Urinary bladder (tissue), 4 donors: ENCODE measurements around the gene CHD5. TPM values are rescaled to one million over a fixed set of nuclear protein-coding genes. Genes with fewer than 3 reads are reported as not detected.

Experiments
- DNase-seq: peaks from one replicate; pipeline ENCODE4 v3.0.0-alpha.2; 2015; ENCODE audit errors: extremely low spot score
- H3K27ac ChIP-seq: one replicate; pipeline ENCODE4 v1.5.1; 2013; ENCODE audit warnings: low read depth, mild to moderate bottlenecking, moderate library complexity
- H3K36me3 ChIP-seq: one replicate; pipeline ENCODE4 v1.6.1; 2013; ENCODE audit warnings: mild to moderate bottlenecking, moderate library complexity; ENCODE audit not compliant: insufficient read depth
- H3K4me1 ChIP-seq: one replicate; pipeline ENCODE4 v1.6.1; 2013; ENCODE audit warnings: mild to moderate bottlenecking, moderate library complexity; ENCODE audit not compliant: insufficient read depth
- H3K4me3 ChIP-seq: one replicate; pipeline ENCODE4 v1.5.1; 2013; ENCODE audit warnings: low read depth, low read length
- whole genome bisulfite sequencing: extraction: QIAGEN DNeasy Blood & Tissue Kit; methylation state at CpG from one replicate; pipeline ENCODE4 v1.1.7; 2013; 5-methylcytosine and 5-hydroxymethylcytosine counted together
- polyA plus RNA-seq: library from polyadenylated mRNA; stranded (reverse); fragments of 200-250 nt; gene quantifications from one replicate; pipeline ENCODE4 v1.2.3, GENCODE V29; 2013
- total RNA-seq: library from RNA; depleted of rRNA; stranded (reverse); fragments of >200 nt; gene quantifications from one replicate; pipeline ENCODE4 v1.2.3, GENCODE V29; 2014
- donor health status: healthy with polysubstance abuse.
- donor health status: healthy.

The CHD5 gene
- total and polyA plus RNA-seq, 2 donors, result 0.53 to 1.6 TPM

GRCh38 chr1:6150006-6150938 is 29.8 kb downstream of the CHD5 start:
- no peak overlapping the region for H3K4me3 ChIP-seq
- no peak for DNase-seq
- no peak overlapping the region for H3K27ac ChIP-seq
- no peaks in the 10 kb centered on the region for H3K36me3 ChIP-seq
- WGBS, result 71% methylated on average over 11 of the region's 11 CpGs
- no peaks in the 10 kb centered on the region for H3K4me1 ChIP-seq

GRCh38 chr1:6149597-6149996 is 30.5 kb downstream of the CHD5 start:
- Histone ChIP-seq H3K4me1 (no peaks in the 10 kb centered on the region), H3K4me3 (no peak overlapping the region), H3K27ac (no peak overlapping the region), H3K36me3 (no peaks in the 10 kb centered on the region)
- 90% methylated on average over 1 of the region's 1 CpG for WGBS
- DNase-seq, result no peak

- Histone ChIP-seq H3K36me3 (no peaks in the 10 kb centered on the region), H3K4me1 (no peaks in the 10 kb centered on the region), H3K27ac (no peak overlapping the region), H3K4me3 (no peak overlapping the region)
- DNase-seq, result no peak
- WGBS, result 4% methylated on average over 53 of the region's 53 CpGs
Measured at GRCh38 chr1:6148497-6149241, 31.5 kb downstream of the CHD5 start.

- no peak overlapping the region for H3K27ac ChIP-seq
- WGBS, result 89% methylated on average over 24 of the region's 24 CpGs
Measured at GRCh38 chr1:6145864-6146410, 34.2 kb downstream of the CHD5 start.

GRCh38 chr1:6145396-6145750 is 34.7 kb downstream of the CHD5 start:
- no peak for DNase-seq
- Histone ChIP-seq H3K4me3 (no peak overlapping the region), H3K4me1 (no peaks in the 10 kb centered on the region), H3K36me3 (no peaks in the 10 kb centered on the region), H3K27ac (no peak overlapping the region)
- 58% methylated on average over 2 of the region's 2 CpGs for WGBS

More at GRCh38 chr1:6145864-6146410, 34.2 kb downstream of the CHD5 start:
- DNase-seq, result no peak
- no peak overlapping the region for H3K4me3 ChIP-seq
- H3K4me1 ChIP-seq, result no peaks in the 10 kb centered on the region
- no peaks in the 10 kb centered on the region for H3K36me3 ChIP-seq

GRCh38 chr1:6144647-6145395 is 35.3 kb downstream of the CHD5 start:
- no peaks in the 10 kb centered on the region for H3K4me1 ChIP-seq
- DNase-seq, result no peak
- WGBS, result 42% methylated on average over 16 of the region's 16 CpGs
- H3K4me3 ChIP-seq, result no peak overlapping the region
- no peak overlapping the region for H3K27ac ChIP-seq
- no peaks in the 10 kb centered on the region for H3K36me3 ChIP-seq

- no peak for DNase-seq
- 80% methylated on average over 7 of the region's 7 CpGs for WGBS
- no peaks in the 10 kb centered on the region for H3K4me1 ChIP-seq
- no peak overlapping the region for H3K4me3 ChIP-seq
- H3K27ac ChIP-seq, result no peak overlapping the region
- no peaks in the 10 kb centered on the region for H3K36me3 ChIP-seq
Measured at GRCh38 chr1:6144175-6144574, 35.9 kb downstream of the CHD5 start.

GRCh38 chr1:6143395-6143794 is 36.7 kb downstream of the CHD5 start:
- no peaks in the 10 kb centered on the region for H3K4me1 ChIP-seq
- no peak overlapping the region for H3K27ac ChIP-seq
- no peaks in the 10 kb centered on the region for H3K36me3 ChIP-seq
- WGBS, result 91% methylated on average over 4 of the region's 4 CpGs
- DNase-seq, result no peak
- H3K4me3 ChIP-seq, result no peak overlapping the region

GRCh38 chr1:6142734-6143133 is 37.4 kb downstream of the CHD5 start:
- no peak for DNase-seq
- Histone ChIP-seq H3K27ac (no peak overlapping the region), H3K4me3 (no peak overlapping the region), H3K36me3 (no peaks in the 10 kb centered on the region), H3K4me1 (no peaks in the 10 kb centered on the region)
- WGBS, result 85% methylated on average over 4 of the region's 4 CpGs

GRCh38 chr1:6142036-6142621 is 38.0 kb downstream of the CHD5 start:
- H3K27ac ChIP-seq, result no peak overlapping the region
- no peaks in the 10 kb centered on the region for H3K4me1 ChIP-seq
- no peak for DNase-seq
- no peaks in the 10 kb centered on the region for H3K36me3 ChIP-seq
- WGBS, result 94% methylated on average over 33 of the region's 33 CpGs
- H3K4me3 ChIP-seq, result no peak overlapping the region

- no peak for DNase-seq
- H3K4me1 ChIP-seq, result no peaks in the 10 kb centered on the region
- H3K4me3 ChIP-seq, result no peak overlapping the region
- 38% methylated on average over 7 of the region's 7 CpGs for WGBS
- H3K27ac ChIP-seq, result no peak overlapping the region
- H3K36me3 ChIP-seq, result no peaks in the 10 kb centered on the region
Measured at GRCh38 chr1:6141592-6141991, 38.5 kb downstream of the CHD5 start.

- no peak for DNase-seq
- H3K4me1 ChIP-seq, result no peaks in the 10 kb centered on the region
- no peak overlapping the region for H3K4me3 ChIP-seq
- 95% methylated on average over 2 of the region's 2 CpGs for WGBS
- no peaks in the 10 kb centered on the region for H3K36me3 ChIP-seq
- no peak overlapping the region for H3K27ac ChIP-seq
Measured at GRCh38 chr1:6140413-6140812, 39.7 kb downstream of the CHD5 start.

- Histone ChIP-seq H3K27ac (no peak overlapping the region), H3K4me3 (no peak overlapping the region)
- DNase-seq, result no peak
Measured at GRCh38 chr1:6137758-6138157, 42.4 kb downstream of the CHD5 start.

More at GRCh38 chr1:6137758-6138157, 42.4 kb downstream of the CHD5 start:
- 70% methylated on average over 5 of the region's 5 CpGs for WGBS
- Histone ChIP-seq H3K4me1 (no peaks in the 10 kb centered on the region), H3K36me3 (no peaks in the 10 kb centered on the region)
